Effector CD8-positive, alpha-beta T cell (primary cell): ENCODE measurements around the gene TAF3.

Experiments
- DNase-seq: peaks from one replicate; lab custom pipeline; 2025; lab: John Stamatoyannopoulos, UW

Gene TAF3

DNA sequence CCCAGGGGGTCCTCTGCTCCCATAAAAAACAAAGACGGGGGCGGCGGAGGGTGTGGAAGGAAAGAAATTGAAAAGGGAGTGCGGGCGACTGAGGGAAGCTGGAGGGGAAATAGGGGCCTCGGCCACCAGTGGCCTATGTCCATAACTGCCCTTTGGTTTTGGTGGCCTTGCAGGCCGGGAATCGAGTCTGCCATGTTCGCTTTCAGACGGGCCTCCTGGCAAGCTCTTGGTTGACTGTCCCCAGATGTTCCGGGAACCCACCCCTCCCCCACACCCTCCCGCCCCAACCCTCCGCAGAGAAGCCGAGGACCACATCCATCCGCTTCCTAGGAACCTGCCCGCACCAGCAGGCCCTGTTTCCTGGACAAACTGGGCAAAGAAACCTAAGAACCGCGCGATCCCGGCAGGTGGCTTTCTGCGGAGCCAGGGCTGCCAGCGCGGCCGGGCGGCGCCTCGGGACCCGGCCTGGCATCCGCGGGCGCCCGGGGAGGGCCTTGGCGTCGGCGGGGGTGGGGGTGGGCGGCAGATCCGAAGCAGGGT is 216.2 kb downstream of the TAF3 start:
- no peak for DNase-seq

DNA sequence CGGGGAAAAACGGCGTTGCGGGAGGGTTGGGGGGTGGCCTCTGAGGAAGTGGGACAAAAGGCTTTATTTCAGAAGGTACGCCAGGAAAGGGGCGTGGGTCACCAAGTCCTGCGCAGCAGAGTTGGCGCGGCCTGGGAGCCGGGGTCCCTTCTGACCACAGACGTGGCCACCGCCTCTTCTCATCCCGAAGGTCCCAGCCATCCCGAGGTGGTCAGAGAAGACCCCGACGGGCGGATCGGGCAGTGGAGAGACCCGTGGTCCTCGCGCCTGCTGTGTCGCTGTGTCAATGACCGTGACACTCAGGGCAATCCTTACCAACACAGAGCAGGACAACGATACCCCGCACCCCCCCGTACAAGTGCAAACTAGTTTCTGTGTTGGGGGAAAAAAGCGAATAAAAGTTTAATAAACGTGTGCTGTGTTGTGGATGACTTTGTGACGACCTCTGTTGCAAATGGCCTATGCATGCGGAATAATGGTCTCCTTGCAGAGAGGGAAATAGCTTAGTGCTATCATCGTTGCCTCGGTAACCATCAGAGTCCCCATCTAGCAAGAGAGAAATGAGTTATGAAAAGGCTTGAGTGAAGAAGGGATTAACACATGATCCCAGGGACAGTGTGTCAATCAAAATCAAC is 216.8 kb downstream of the TAF3 start:
- no peak for DNase-seq

DNA sequence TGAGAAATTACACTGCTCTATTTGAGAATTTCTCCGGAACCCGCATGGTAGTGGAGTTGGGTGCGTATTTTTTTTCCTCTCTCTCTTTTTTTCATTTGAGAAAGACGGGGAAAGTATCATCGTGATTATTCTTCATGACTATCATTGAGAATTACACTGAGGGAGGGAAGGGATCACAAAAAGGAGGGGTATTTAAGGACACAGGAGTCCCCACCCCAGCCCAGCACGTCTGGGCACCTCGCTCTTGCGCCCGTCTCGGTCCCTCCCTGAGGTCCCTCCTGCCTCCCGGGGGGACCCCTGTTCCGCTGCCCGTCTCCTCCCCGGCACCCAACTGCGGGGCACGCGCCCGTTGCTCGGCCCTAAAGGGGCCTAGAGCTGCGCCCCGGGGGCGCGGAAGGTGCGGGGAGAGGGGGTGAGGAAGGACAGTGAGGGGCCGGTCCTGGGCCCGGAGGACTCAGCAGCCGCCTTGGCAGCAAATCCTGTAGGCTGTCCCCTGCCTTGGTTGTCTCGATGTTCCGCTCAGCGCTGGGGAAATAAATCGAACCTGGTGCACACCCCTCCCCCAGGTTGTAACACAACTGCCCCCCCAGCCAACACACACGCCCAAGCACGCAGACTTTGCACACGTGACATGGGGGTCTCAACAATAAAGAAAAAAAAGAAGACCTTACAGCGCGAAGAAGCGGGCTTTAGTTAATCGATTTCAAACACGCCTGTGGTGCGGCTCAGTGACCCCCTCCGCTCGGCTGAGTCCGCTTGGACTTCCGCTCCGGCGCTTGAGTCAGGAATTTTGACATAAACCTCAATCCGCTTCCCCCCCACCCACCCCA is 217.6 kb downstream of the TAF3 start:
- no peak for DNase-seq

DNA sequence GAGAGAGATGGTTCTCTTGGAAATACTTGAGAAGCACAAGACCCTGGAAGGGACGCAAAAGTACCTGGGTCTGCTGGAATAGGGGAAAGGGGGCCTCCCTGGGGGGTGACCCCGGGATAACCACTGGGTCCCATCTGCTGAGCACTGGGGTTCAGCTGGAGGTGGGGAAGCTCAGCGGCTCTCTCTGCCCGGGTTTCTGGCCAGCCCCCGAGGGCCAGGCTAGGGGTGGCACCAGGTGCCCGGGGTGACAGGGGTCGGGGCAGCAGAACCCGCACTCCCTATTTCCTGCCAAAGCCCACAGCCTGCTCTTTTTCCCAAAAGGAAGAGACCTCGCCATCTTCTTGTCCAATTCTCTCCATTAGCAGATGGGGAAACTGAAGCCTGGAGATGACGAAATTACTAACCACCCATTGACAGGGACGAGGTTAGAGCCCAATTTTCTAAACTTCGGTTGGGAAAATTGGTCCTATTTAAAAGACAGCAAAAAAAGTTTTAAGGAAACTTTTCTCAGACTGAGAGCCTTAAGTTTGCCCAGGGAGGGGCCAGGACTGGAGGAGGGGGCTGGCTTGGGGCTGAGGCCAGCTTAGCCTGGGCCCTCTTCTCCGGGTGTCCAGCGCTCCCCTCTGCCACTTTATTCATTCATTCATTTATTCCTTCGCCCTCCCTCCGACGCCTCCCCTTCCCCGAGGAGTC is 218.3 kb downstream of the TAF3 start:
- no peak for DNase-seq

DNA sequence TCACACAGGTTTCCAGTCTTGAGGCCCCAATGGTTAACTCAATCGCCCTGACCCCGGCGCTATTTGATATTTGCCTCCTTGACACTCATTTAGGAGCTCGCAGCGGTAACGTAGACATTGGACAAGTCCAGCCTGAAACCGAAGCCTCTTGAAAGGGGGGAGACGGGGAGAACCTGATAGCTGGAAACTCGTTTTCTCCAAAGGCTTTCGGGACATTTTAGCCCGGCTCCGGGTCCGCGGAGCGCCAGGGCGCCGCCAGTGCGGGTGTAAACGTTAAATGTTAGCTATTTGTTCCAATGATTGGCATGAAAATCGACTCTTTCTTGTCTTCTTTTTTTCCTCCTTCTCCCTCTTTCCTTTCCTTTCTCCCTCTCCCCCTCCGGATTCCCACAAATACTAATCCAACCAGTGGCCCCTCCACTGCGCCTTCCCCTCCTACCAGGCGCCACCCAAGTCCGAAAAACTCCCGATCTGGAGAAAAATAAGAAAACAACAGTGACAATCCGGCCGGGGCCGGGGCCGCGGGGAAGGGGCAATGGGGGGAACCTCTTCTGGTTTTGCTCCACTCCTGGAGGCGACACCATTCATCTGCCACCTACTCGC is 219.0 kb downstream of the TAF3 start:
- no peak for DNase-seq

DNA sequence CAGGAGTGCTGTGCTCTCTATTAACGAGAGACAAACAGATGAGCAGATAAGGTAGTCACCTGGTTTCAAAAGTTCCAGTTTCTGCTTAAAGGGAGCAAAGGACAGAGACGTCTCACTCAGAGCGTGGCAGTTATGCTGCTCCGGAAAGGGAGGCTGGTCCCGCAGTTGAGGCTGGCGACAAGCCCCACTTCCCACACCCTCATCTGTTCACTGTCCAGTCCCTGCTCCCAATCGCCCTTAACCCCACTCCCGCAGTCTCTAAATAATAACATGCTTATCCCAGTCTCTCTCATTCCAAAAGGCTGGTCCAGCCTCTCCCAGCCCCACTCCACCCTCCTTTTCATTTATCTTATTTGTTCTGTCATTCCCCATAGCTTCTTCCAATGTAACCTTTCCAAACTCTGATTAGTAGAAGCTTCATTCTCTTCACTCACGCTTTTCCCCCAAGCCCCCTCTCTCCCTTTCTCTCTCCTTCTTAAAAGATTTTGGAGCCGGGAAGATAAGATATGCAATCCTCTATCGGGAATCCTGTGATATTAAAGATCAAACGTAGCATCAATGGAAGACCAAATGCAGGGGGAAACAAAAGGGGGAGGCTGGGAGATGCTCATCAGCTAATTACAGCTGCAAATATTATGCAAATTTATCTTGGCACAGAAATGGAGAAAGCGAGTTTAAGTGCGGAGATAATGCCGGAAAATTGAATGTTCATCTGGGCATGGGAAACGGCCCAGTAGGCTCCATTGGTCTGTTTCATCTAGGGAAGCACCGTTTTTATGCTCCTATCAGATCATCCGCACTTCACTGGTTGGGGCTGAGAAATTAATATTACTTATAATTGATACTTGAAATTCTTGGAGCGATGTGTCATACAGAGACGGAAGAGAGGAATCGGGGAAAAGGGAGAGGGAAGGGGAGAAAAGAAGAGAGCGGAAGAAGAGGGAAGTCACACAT is 219.9 kb downstream of the TAF3 start:
- no peak for DNase-seq

DNA sequence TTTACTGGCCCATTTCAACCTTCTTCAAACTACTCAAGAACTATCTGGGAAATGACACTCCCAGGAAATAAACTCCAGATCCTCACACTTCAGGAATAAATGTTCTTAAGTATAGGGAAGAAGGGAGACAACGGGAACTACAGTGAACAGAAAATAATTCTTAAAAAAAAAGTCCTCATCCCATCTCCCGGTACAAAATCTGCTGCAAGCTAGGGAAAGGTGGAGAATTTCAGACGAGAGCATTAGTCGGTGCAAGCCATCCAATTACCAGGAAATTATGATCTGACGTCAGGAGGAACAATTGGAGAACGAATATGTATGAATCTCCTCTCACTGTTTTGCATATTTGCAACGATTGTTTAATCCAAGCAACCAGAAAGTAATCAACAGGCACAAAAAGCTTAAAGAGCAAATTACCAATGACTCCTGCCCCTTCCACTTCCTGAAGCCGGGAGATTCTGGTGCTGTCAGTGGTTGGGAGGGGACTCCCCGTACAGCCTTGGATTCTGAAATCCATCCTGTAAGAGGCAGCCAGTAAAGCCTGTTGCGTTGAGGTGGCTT is 221.1 kb downstream of the TAF3 start:
- DNase-seq: no peak

DNA sequence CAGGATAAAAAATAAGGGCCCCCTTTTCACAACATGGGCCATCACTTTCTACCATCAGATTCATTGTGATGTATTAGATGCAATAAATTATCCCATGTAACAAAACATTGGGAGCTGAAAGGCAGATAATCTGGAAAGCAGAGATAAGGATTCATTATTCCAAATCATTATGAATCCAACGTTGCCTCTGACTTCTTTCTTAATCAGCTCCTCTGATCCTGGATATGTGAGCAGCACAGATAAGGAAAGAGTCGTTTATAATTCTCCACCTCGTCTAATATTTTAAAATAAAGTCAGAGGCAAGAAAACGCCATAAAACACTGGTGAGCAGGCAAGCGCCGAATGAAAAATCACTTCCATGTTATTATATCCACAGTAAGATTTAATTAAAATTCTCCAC is 222.3 kb downstream of the TAF3 start:
- no peak for DNase-seq

DNA sequence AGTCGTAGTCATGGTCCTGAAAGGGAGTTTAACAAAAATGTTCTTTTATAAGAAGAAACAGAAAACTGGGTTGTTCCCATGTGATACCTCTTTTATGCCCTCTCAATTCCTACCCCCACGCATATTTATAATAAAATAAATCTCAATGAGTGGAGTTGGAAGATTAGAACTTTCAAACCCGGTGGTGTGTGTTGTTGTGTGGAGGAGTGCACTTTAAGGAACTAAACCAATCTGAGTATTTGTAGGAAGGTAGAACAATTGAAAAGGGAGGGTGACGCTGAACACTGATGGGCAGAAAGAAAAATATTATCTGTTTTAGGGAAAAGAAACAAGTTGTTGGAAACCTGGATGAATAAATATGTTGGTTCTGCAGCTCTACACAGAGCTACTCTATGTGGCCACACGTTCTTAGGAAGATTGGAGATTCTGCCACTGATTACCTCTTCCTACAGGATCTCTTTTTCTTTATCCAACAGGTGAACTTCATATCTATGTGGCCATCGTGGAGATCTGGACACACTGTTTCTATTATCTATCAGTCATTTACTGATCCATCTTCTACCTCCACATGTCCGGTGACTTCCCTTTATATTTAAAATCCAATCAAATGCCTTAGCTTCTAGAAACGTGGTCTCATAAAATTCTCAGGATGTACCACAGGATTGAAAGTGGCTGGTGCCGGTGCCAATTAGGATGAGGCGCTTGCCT is 223.1 kb downstream of the TAF3 start:
- DNase-seq: no peak

DNA sequence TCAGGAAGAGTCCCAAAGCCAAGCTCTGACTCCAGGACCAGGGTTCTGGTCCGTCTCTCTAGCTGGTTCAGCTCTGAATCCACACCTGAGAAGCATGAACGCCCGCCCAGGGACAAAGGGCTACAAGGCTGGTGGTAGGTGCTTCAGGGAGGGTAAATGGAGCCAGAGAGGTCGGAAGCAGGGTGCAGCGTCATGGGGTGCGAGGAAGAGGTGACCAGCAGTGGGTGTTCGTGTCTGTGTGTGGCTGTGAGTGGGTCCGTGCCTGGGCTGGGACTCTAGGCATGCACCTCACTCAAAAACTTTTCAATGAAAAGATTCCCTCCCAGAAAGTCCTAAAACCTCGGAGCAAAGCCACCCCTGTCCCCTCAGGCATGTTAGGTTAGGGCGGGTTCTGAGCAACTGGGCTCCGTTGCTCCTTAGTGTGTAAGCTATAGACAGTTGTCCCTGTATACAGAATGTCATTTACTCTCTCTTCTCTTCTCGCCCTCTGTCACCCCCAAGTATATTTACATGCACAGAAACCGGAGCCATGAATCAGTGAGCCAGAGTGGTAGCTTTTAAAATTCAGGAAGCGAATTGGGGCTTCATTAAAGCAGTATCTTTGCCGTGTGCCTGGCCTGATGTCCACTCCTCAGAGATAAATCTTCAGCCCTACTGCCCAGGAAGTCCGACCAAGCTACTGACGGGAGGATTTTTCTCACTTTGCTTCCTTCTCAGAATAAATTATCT is 223.9 kb downstream of the TAF3 start:
- DNase-seq: no peak

DNA sequence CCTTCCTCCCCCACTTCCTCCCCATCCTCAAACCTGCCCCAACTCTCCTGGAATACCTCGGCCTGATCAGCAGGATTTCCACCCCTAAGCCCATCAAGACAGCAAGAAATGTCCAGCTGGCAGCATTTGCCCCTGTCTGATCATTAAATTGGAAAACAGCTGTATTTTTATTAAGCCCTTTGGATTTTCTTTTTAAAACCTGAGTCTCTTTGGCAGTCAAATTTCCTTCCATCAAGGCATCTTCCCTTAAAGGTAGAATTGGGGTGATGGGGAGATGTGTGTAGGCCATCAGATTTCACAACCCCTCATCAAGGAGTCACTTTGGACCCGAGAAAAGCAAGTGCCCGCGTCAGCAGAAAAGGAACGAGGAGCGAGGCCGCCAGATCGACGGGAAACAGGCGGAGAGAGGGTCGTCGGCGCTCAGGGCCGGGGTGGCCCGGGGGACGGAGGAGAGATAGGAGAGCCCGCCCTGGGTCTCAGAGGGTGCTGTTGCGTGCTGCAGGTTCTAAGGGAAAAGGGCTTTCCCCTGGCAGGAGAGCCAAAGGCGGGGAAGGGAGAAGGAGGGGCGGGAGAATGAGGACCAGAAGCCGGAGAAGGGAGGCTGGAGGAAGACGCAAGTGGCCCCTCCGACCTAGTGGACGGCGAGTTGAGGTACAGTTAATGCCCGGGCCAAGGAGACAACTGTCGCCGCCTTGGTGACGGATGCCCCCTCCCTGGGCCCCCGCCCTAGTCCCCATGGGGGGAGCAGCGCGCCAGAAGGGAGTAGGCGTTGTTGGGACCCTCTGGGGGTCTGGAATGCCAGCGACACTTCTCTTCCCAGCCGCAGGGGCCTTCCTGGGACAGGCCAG is 224.6 kb downstream of the TAF3 start:
- DNase-seq: no peak

DNA sequence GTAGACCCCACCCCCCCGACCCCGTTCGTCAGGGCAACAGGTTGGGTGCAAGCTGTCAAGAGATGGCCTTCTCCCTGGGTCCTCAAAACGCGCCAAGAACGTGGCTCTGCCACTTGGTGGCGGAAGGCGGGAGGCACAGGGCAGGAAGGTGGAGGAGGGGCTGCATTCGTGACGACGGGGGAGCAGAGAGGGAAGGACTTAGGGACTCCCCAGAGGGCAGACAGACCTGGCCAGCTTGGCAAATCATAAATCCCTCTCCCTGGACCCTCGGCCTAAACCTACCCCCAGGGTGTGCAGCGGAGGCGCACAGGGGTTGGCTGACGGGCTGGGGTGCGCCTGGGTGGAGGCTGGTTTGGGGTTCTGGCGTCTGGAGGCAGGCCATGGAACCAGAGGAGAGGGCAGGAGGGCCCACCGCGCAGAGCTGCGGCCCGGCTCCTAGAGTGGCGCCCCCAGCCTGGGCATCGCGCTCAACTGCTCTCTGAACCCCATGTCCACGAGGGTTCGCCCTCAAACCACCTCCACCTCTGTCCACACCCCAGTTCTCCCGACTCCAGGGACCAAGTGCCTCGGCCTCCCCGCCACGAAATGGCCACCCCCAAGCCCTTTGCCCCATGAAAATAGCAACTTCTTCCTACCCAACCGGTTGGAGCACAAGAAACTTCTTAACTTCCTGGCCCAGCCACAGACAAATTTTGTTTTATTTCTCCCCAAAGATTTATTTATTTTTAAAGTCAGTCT is 225.4 kb downstream of the TAF3 start:
- no peak for DNase-seq

DNA sequence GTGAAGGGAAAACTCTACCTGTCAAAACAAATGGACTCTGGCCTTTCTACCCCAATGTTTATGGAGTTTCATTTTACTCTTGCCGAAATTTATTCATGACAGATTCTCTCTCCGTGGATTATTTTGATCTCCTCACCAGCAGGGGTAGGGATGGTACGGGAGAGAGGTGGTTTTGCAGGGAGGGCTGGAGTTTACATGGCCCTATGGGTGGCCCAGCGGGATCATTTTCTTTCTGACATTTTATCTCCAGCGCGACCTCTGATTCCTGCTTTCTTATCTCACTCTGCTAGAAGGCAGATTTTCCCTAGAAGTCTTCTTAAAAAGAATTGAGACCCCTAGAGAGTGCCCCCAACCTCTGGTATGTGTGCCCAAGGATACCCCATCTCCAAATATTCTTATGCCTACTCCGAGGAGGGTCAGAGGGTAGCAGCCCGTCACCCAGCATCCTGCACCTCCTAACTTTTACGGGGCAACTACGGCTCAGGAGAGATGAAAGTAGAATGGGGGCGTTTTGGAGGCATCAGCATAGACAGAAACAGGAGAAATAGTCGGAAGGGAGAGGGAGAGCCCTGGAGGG is 226.1 kb downstream of the TAF3 start:
- DNase-seq: no peak

DNA sequence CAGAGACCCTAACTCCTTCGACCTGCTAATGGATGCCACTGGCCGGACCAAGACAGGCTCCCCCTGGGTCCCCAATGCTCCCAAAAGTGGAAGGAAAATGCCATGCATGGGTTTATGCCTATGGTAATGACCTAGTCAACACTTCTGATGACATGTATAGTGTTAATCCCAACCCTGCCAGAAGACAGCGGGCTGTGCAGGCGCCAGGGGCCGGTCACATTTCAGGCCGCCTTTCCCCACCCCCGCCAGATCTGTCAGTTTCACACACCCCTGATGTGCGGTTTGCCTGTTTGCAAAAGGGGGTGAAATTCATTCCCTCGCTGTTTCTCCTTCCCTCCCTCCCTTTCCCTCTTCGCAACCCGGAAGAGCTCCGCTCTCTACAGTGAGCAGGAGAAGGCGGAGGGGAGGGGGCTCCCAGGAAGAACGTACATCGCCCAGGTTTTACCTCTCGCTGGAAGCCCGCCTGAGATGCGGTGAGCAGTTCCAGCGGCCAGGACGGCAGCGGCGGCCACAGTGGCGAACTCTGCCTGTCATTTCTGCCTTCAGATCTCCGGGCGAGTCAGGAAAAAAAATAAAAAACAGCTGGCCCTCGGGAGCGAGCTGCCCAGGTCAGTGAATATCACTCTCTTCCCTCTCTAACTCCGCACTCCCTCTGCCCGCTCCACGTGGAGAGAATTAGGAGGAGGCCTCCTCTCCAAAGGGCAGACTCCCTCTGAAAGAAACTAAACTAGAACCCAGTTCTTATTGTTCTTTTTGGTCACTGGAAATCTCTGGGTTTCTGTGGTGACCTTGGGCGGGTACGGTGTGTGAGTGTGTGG is 226.8 kb downstream of the TAF3 start:
- DNase-seq: no peak

DNA sequence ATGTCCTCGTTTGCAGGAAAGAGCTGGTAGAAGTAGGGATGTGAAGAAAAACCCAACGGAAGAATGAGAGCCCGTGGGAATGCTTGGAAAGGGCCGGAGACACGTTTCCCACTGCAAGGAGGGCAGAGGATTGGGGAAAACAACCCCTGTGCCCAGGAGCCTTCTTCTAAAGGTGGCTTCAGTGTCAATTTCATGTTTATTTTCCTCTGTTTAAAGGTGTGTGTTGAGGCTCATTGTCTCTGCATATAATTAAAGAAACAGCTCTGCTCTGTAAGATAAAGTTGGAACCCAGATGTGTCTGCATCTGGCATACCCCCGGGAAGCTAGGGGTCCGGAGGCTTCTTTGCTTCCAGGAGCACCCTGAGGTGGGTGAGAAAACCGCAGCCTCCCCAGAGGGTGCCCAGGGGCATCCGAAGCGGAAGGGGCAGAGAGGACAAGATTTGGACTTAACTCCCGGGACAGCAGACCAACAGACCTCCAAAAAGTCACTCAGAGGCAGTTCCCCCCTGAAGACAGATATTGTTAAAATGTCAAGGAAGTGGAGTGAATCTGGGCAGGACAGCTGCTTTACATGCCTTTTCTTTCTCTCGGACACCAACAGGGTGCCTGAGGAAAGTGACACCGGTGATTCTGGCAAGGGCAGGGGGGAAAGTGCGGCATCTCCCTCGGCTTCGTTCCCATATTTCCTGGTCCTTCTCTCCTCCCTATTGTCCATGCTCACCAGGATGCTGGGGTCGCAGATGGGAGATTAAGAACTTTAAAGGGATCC is 227.6 kb downstream of the TAF3 start:
- no peak for DNase-seq
